GM18867 (cell line): Measurements from ENCODE around the gene TCF4.
"Not testable (repeated sequence)": the region's sequence is repeated elsewhere in the genome, so short reads cannot be mapped to it uniquely, and the experiment has no call there.

ENCODE experiments used
- ATAC-seq: cut with Tn5 transposase; IDR thresholded peaks from one replicate; pipeline ENCODE4 v1.9.1; 2021; ENCODE audit warnings: mild to moderate bottlenecking, moderate library complexity; ENCODE audit not compliant: unreplicated experiment

The TCF4 gene

GRCh38 chr18:55479656-55480420 is 108.2 kb downstream of the TCF4 start:
- no peak for ATAC-seq

DNA sequence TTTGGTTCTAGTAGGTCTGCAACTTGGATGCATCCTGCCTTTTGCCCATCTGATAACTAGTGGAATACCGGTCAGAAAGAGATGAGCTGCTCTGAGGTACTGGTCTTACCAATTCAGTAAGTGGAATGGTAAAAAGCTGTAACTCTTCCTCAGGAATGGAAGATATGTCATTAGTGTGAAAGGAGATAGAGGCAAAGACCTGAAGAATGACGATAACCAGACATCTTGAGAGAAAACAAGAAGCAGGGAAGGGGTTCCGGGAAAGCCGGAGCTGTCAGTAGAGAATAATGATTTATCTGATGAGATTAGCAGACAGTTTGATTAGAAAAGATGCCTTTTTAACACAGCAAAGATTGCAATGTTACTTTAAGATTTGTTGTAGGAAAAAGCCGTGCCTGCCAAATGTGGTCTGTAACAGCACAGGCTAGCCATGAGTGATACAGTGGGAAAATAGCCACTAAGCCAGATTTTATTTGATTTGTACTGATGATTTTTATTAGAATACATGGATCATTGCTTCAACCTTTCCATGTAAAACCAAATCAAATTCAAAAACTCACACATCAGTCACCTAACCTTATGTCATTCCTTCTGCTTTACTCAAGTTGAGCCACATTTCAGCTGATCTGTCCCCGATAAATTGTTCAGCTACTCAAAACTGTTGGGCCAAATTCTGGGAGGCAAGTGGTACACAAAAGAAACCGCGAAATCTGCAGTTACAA is 110.0 kb downstream of the TCF4 start:
- ATAC-seq: peak; percentile 9

GRCh38 chr18:55477499-55477859 is 110.5 kb downstream of the TCF4 start:
- peak; percentile 87 for ATAC-seq

- ATAC-seq: no peak
These were observed 112.1 kb downstream of the TCF4 start for GRCh38 chr18:55475916-55476315.

DNA sequence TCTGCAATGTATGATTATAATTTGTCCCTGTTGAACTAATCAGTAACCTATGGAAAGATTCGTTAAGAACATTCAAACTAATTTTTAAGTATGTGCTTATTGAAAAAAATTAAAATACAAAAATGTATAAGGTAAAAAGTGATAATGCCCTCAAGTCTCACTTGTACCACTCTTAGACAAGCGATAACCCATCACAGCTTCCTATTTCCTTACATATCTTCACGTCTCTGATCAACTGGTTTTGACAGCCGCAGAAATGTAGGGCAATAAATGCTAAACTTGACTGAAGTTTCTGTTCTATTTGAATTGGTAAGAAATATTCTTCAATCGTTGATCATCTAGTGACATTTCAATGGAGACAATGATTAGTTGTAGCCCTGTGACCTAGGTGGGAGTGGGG is 112.5 kb downstream of the TCF4 start:
- no peak for ATAC-seq

- no peak for ATAC-seq
These were observed 114.4 kb downstream of the TCF4 start for GRCh38 chr18:55473560-55473959.

- no peak for ATAC-seq
These were observed 114.9 kb downstream of the TCF4 start for GRCh38 chr18:55473058-55473457.

DNA sequence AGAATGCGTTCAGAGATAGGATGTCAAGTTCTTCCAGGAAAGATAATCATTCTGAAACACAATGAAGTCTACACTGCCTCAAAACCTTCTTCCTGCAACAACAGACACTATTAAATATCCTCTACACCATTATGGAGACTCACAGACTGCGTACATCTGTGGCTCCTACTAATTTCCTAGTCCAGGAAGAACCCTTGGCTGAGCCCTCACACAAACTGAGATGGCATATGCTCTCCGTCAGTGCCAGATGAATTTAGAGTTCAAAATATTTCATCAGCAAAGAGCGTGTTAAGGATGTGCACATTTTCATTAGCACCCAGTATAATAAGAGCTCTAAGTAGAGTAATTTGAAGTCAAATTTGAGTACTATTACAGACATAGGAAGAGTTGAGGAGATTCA is 117.2 kb downstream of the TCF4 start:
- no peak for ATAC-seq

DNA sequence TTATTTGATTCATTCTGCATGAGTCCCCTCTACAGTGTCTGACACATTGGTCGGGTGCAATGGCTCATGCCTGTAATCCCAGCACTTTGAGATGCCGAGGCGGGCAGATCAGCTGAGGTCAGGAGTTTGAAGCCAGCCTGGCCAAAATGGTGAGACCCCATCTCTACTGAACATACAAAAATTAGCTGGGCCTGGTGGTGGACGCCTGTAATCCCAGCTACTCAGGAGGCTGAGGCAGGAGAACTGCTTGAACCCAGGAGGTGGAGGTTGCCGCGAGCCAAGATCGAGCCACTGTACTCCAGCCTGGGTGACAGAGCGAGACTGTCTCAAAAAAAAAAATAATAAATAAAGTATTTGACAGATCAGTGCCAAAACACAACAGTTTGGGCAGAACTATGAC is 118.9 kb downstream of the TCF4 start:
- not testable (repeated sequence) for ATAC-seq

DNA sequence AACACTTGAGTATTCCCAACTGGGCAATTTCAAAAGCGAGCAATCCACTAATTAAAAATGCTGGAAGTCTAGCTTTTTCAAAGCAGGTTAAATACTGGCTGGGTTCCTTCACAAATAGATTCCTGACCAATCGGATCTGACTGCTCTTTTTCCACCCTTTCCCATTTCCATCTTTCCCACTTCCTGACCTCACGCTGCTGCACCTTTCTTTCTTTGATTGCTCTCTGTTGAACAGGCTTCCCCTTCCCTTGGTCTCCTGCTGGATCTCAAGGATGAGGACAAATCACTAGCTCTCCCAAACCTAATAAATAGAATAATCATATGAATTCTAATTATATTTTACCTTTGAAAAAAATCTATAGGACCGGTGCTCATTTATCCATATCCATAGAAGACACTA is 121.2 kb downstream of the TCF4 start:
- ATAC-seq: no peak

GRCh38 chr18:55465313-55465712 is 122.7 kb downstream of the TCF4 start:
- ATAC-seq: no peak

DNA sequence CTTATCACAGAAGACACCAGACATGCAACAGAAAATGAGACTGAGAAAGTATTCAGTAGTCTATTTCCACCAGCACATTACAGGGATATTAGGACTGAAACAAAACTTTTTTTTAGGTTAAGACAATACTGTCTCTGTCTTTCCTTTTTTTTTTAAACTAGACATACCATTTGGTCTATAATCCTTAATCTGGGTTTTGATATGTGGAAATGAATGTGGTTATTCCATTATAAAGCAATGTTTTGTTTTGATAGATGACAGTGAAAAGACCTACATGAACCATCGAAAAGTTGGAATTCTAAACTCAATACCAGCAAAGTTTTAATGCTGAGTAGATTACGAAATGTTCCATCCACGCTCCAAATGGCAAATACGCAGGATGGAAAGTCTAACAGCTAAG is 123.4 kb downstream of the TCF4 start:
- no peak for ATAC-seq

DNA sequence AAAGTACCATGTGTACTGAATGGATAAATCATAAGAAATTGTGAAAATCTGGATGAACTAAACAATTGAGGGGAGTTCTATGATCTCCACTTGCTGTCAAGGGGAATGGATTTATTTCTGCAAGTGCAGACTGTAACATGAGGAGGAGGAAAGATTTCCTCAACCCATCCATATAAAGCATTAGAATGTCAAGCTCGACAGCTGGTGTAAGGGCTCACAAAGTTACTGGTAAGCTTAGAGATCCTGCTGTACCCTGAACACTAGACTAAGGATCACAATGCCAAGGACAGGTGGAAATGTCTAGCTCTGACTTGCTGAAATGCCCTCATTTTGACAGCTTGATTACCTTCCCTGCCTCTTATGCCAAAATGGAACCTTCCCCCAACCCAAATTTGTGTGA is 125.3 kb downstream of the TCF4 start:
- ATAC-seq: no peak

DNA sequence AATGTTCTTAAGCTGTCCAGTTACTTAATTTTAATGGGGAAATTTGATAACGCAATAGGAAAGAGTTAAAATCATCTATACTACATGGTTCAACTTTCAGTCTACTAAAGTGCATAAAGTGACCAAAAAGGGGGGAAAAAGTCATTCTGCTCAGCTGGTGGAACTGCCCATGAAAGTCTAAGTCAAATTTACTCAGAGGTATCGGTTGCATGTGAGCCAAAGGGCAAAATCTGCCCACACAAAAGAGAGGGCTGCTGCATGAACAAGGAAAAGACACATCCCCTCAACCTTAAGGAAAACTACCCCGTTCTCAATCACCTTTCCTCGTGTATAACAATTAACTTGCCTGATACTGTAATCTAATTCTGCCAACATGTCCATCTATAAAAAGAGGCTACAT is 126.1 kb downstream of the TCF4 start:
- no peak for ATAC-seq

DNA sequence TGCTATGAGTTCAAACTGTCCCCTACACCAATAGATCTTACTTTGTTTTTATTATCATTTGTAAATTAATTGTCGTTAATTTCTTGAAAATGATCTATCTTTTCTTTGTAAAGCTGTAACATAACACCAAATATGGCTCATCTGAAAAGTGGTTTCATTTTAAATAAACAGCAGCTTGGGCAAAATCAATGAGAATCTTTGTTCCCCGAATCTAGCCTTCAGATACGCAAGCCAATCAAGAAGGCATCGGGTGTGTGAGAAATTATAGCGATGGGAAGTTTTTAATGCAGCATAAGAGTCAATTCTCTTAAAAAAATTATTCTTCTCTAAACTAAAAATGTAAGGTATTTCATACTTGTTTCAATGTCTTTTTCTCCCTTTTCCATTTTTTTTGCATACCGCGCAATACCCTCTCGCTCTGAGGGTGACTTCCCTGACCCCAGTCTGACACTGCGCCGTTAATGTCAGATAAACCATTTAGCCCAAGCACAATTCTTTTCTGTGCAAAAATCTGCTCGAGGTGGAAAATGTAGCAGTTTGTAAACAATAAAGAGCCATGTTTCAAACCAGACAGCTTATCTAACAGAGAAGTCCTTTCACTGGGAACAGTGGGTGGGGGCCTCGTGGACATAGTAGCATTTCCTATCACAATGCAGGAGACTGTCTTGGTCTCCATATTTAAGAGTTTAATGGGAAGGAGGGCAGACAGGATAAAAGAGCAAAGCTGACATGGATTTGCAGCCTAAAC is 129.4 kb downstream of the TCF4 start:
- ATAC-seq: no peak

GRCh38 chr18:55457028-55457427 is 131.0 kb downstream of the TCF4 start:
- ATAC-seq: no peak

DNA sequence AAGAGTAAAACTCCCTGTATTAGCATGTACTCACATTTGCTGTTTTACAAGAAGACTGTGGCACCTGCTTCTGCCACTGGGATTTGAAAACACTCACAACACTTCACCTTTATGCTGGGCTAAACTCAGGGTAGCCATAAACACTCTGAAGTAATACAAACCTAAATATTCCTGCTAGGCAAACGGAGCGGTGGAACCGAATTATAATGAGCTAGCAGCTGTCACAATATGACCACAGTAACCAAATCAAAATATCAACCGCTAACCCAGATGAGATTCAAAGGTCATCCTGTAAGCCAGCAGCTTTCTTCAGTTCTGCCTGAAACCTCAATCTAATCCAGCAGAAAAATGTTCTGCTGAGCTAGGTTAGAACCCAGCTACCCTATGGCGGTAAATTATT is 132.1 kb downstream of the TCF4 start:
- no peak for ATAC-seq

DNA sequence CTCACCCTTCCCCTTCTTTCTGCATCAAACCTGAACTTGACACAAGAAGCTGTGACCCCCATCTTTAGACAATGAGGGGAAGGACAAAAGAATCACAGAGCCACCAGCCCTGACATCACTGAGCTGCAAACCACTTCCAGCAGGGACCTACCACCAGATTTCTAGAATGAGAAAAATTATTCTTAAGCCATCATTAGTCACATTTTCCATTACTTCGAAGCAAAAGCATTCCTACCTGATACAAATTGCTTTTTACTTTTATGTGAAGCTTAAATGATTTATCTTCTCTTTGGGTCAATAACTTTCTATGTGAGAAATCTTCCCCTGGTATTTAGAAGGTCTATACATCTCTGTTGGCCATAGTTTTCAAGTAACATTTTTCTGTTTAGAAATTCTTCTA is 134.8 kb downstream of the TCF4 start:
- no peak for ATAC-seq

GRCh38 chr18:55452123-55452611 is 135.8 kb downstream of the TCF4 start:
- ATAC-seq: no peak

DNA sequence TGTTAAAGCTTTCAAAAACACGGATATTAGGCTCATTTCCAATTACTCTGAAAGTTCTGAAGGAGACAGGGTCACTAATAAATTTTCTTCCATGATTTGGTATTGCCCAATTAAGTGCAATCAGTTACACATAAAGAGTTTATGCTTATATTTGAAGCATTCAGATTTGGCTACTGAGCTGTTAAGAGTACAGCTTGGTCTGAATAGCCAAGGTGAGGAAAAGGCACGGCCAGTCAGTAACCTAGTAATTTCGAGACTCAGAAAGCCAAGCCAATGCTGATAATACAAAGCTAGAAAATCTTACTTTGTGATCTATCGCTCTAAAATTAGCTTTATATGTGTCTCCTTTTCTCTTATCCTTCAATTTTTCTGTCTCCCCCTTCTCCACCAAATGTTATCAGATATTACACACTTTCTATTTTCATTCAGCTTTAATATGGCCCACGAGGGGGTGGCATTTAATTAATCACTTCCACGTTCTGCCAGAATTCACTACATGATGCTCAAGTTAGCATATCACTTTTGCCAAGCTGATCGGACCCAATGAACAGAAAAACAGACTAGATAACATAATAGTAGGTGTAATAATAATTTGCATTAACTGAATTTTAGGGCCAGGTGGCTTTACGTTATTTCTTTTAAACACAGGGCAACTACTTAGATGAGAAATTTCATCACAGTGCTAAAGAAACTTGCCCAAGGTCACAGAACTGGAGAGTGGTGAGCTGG is 138.4 kb downstream of the TCF4 start:
- no peak for ATAC-seq

DNA sequence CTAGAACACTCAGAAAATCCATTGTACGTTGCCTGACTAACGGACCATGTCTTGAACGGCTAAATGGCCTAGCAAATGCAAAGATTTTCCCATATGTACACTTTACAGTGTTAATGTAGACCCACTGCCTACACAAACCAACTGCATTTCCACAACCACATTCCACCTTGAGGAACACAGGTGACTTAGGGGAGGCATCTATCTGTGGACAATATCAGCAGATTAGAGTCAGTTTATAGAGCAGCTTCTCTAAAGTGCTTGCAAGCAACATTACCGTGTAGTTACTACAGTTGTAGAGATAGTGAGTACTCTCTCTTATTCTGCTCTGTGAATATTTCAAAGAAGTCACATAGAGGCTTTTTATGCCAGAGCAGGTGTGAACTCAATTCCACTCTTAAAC is 139.6 kb downstream of the TCF4 start:
- ATAC-seq: no peak
